Measurements from ENCODE around the gene STK39.

The STK39 gene

GRCh38 chr2:167943897-167944296, 303.5 kb downstream of the STK39 start:
- DNase-seq: no peak

- DNase-seq: no peak
These were observed 304.0 kb downstream of the STK39 start for GRCh38 chr2:167943368-167943767.

- no peak for DNase-seq
These were observed 304.9 kb downstream of the STK39 start for GRCh38 chr2:167942366-167943081.

GRCh38 chr2:167941604-167942003, 305.8 kb downstream of the STK39 start:
- no peak for DNase-seq

GRCh38 chr2:167940734-167941507, 306.5 kb downstream of the STK39 start:
- no peak for DNase-seq

- DNase-seq: no peak
These were observed 307.1 kb downstream of the STK39 start for GRCh38 chr2:167940346-167940725.

- DNase-seq: no peak
These were observed 307.7 kb downstream of the STK39 start for GRCh38 chr2:167939514-167940345.

- DNase-seq: no peak
These were observed 310.0 kb downstream of the STK39 start for GRCh38 chr2:167937403-167937802.

GRCh38 chr2:167935803-167936110, 311.6 kb downstream of the STK39 start:
- DNase-seq: no peak

- DNase-seq: no peak
These were observed 314.1 kb downstream of the STK39 start for GRCh38 chr2:167933097-167933814.

GRCh38 chr2:167932123-167932693, 315.2 kb downstream of the STK39 start:
- DNase-seq: no peak

GRCh38 chr2:167929484-167929883, 317.9 kb downstream of the STK39 start:
- DNase-seq: no peak

- DNase-seq: no peak
These were observed 319.0 kb downstream of the STK39 start for GRCh38 chr2:167928434-167928833.

- no peak for DNase-seq
These were observed 321.6 kb downstream of the STK39 start for GRCh38 chr2:167925758-167926157.

GRCh38 chr2:167924556-167924955, 322.8 kb downstream of the STK39 start:
- no peak for DNase-seq

- DNase-seq: no peak
These were observed 330.6 kb downstream of the STK39 start for GRCh38 chr2:167916756-167917155.

GRCh38 chr2:167914969-167915368, 332.4 kb downstream of the STK39 start:
- no peak for DNase-seq

GRCh38 chr2:167908786-167909185, 338.6 kb downstream of the STK39 start:
- no peak for DNase-seq

- no peak for DNase-seq
These were observed 341.7 kb downstream of the STK39 start for GRCh38 chr2:167905668-167906067.
